GM12878 (cell line): ENCODE data around the gene FUT7. TPM values are rescaled to one million over a fixed set of nuclear protein-coding genes. Genes with fewer than 3 reads are reported as not detected.

ENCODE experiments used
- ATAC-seq: fragments of 200-7000 bp; cut with Tn5 transposase; 3 replicates; pipeline ENCODE4 v1.9.1; 2020; ENCODE audit warnings: mild to moderate bottlenecking, moderate library complexity
- BruUV-seq: library from RNA; stranded (reverse); fragments of 400-500 nt; replicated peaks from 2 replicates; lab custom pipeline; 2021; lab: Mats Ljungman, UMichigan
- CTCF ChIA-PET: fragments of 300-600 bp; sonication (Branson Sonifier 250); formaldehyde crosslinking; extraction: SDS; loops from one replicate; lab custom pipeline; 2021; ENCODE audit warnings: inconsistent platforms; lab: Yijun Ruan, JAX
- POLR2A ChIA-PET: fragments of 350-600 bp; formaldehyde crosslinking; extraction: SDS; loops from one replicate; lab custom pipeline; 2021; ENCODE audit warnings: inconsistent platforms; lab: Charles Lee
- RAD21 ChIA-PET: fragments of 300-600 bp; sonication (Branson Sonifier 250); formaldehyde crosslinking; loops from one replicate; lab custom pipeline; 2023; ENCODE audit warnings: antibody characterized with exemption; ENCODE audit not compliant: unreplicated experiment; lab: Charles Lee
- SMC1A ChIA-PET: fragments of 300-600 bp; sonication (Branson Sonifier 250); formaldehyde crosslinking; loops from one replicate; lab custom pipeline; 2023; ENCODE audit not compliant: unreplicated experiment, uncharacterized antibody; lab: Charles Lee
- DNase-seq: peaks from one replicate; pipeline ENCODE4 v3.0.0-alpha.2; 2011; ENCODE audit warnings: low read depth, low spot score
- FAIRE-seq: peaks from 3 replicates; lab custom pipeline; 2011; peaks lifted over from hg19 to GRCh38; lab: Jason Lieb, UNC
- H2AFZ ChIP-seq: 2 replicates; pipeline ENCODE4 v1.6.0; 2011; ENCODE audit warnings: low read depth, low read length, control low read depth; ENCODE audit not compliant: control insufficient read depth
- H3K27ac ChIP-seq: 2 replicates; pipeline ENCODE4 v1.5.1; 2011; ENCODE audit warnings: control low read depth; ENCODE audit not compliant: control insufficient read depth, insufficient read depth
- H3K27me3 ChIP-seq, 2 experiments: replicated peaks in 1 of 2; 2 replicates each; pipeline versions ENCODE4 v1.6.0 to v1.6.1; 2011; ENCODE audit warnings: low read length in 1 of 2; ENCODE audit not compliant: control insufficient read depth in 2 of 2, insufficient read depth in 2 of 2
- H3K36me3 ChIP-seq, 2 experiments: 2 replicates each; pipeline ENCODE4 v1.5.1; 2011; ENCODE audit warnings: low read length in 1 of 2; ENCODE audit not compliant: control insufficient read depth in 2 of 2, insufficient read depth in 2 of 2
- H3K4me1 ChIP-seq: 2 replicates; pipeline ENCODE4 v1.6.1; 2011; ENCODE audit warnings: mild to moderate bottlenecking, low read length, moderate library complexity, mixed read lengths; ENCODE audit not compliant: control insufficient read depth, insufficient read depth
- H3K4me2 ChIP-seq: 2 replicates; pipeline ENCODE4 v1.6.0; 2011; ENCODE audit warnings: control low read depth; ENCODE audit not compliant: control insufficient read depth, insufficient read depth
- H3K4me3 ChIP-seq: fragments of 200-600 bp; sonication (generic); 2 replicates; pipeline ENCODE4 v1.5.1; 2016
- H3K79me2 ChIP-seq: 2 replicates; pipeline ENCODE4 v1.6.0; 2011; ENCODE audit warnings: low read length; ENCODE audit not compliant: control insufficient read depth, insufficient read depth
- H3K9ac ChIP-seq: 2 replicates; pipeline ENCODE4 v1.8.0; 2011; ENCODE audit warnings: low read length, control low read depth, mixed read lengths; ENCODE audit not compliant: control insufficient read depth, insufficient read depth
- H3K9me3 ChIP-seq: replicated peaks from 3 replicates; pipeline ENCODE4 v1.5.1; 2011; ENCODE audit warnings: mild to moderate bottlenecking, low read length; ENCODE audit not compliant: control insufficient read depth, insufficient read depth
- H4K20me1 ChIP-seq: 2 replicates; pipeline ENCODE4 v1.6.0; 2011; ENCODE audit not compliant: control insufficient read depth, insufficient read depth
- BMI1 ChIP-seq: fragments of 450-650 bp; IDR thresholded peaks from 2 replicates; pipeline ENCODE4 v1.6.1; 2016; ENCODE audit warnings: mild to moderate bottlenecking, moderate library complexity, borderline replicate concordance
- CBFB ChIP-seq: IDR thresholded peaks from 2 replicates; pipeline ENCODE4 v1.6.1; 2016; ENCODE audit warnings: antibody characterized with exemption, low read depth
- CHD1 ChIP-seq: IDR thresholded peaks from 2 replicates; pipeline ENCODE4 v1.6.1; 2012; ENCODE audit warnings: low read depth, low read length, improper control_type of control experiment
- HCFC1 ChIP-seq: fragments of 150-350 bp; IDR thresholded peaks from 2 replicates; pipeline ENCODE4 v1.6.1; 2014; ENCODE audit warnings: low read length
- IKZF2 ChIP-seq, 2 experiments: fragments of 450-650 bp; IDR thresholded peaks; 2 replicates each; pipeline ENCODE4 v1.6.1; 2017; ENCODE audit warnings: mild to moderate bottlenecking in 2 of 2, moderate library complexity in 2 of 2
- MEF2A ChIP-seq: IDR thresholded peaks from 2 replicates; pipeline ENCODE4 v1.6.1; 2011; ENCODE audit warnings: low read depth, mild to moderate bottlenecking, low read length, moderate library complexity; ENCODE audit not compliant: insufficient read depth
- NR2C2 ChIP-seq: IDR thresholded peaks from 2 replicates; pipeline ENCODE4 v1.6.1; 2011; ENCODE audit warnings: borderline replicate concordance, low read depth; ENCODE audit not compliant: control insufficient read depth, insufficient read length
- TBL1XR1 ChIP-seq: IDR thresholded peaks from 2 replicates; pipeline ENCODE4 v1.6.1; 2012; ENCODE audit warnings: low read depth, low read length, improper control_type of control experiment
- WRNIP1 ChIP-seq: IDR thresholded peaks from 2 replicates; pipeline ENCODE4 v1.6.1; 2011; ENCODE audit warnings: low read depth, low read length, improper control_type of control experiment, borderline replicate concordance
- ZBED1 ChIP-seq: IDR thresholded peaks from 2 replicates; pipeline ENCODE4 v1.6.1; 2016; ENCODE audit warnings: borderline replicate concordance
- WGBS: methylation state at CpG from one replicate; pipeline ENCODE4 v1.1.6; 2016; ENCODE audit warnings: low lambda C conversion rate; ENCODE audit not compliant: insufficient replicate concordance, insufficient coverage; ENCODE audit errors: missing lambda C conversion rate; 5-methylcytosine and 5-hydroxymethylcytosine counted together
- in situ Hi-C: fragments of 300-500 bp; cut with MboI; formaldehyde crosslinking; loops from 9 replicates; pipeline ENCODE4 v1.14.3; 2018; ENCODE audit warnings: mixed read lengths
- intact Hi-C: fragments of 100-400 bp; cut with micrococcal nuclease; formaldehyde crosslinking; loops from one replicate; pipeline ENCODE4 v1.14.2; 2022; ENCODE audit not compliant: unreplicated experiment
- polyA plus RNA-seq, 11 experiments: library from polyadenylated mRNA; depleted of rRNA in 4 of 11; unstranded in 6 of 11; stranded (reverse) in 5 of 11; fragments of >200 nt; fragmentation: Nextera tagmentation in 4 of 11; fragmentation: Illumina TruSeq in 1 of 11; extraction: Ambion mirVana in 4 of 11; extraction: Trizol in 1 of 11; gene quantifications; 1 replicate in 1 of 11; 2 replicates in 10 of 11; pipeline versions ENCODE4 v1.2.1 to v1.2.3, GENCODE V29; 2011 to 2016; ENCODE audit warnings: inconsistent platforms in 2 of 11, missing spikeins in 2 of 11, low read depth in 1 of 11
- total RNA-seq, 4 experiments: library from RNA; depleted of rRNA in 3 of 4; stranded (reverse); fragments of >200 nt in 3 of 4; fragmentation: Illumina TruSeq in 1 of 4; extraction: Trizol in 1 of 4; gene quantifications; 2 replicates each; pipeline versions ENCODE4 v1.2.1 to v1.2.3, GENCODE V29; 2013 to 2021
- TF ChIP-seq, protein P1 (sequence below): fragments of 450-650 bp; formaldehyde crosslinking; IDR thresholded peaks from 2 replicates; pipeline ENCODE4 v1.5.0; 2022; ENCODE audit warnings: mild to moderate bottlenecking, missing genetic modification characterization

FUT7 gene
- total and polyA plus RNA-seq, 10 of the 15 experiments (the other 5 are each of a cell fraction or from before 2014, with no cell fraction given), result 0.04 to 0.62 (median 0.20) TPM; not detected in 2

DNA sequence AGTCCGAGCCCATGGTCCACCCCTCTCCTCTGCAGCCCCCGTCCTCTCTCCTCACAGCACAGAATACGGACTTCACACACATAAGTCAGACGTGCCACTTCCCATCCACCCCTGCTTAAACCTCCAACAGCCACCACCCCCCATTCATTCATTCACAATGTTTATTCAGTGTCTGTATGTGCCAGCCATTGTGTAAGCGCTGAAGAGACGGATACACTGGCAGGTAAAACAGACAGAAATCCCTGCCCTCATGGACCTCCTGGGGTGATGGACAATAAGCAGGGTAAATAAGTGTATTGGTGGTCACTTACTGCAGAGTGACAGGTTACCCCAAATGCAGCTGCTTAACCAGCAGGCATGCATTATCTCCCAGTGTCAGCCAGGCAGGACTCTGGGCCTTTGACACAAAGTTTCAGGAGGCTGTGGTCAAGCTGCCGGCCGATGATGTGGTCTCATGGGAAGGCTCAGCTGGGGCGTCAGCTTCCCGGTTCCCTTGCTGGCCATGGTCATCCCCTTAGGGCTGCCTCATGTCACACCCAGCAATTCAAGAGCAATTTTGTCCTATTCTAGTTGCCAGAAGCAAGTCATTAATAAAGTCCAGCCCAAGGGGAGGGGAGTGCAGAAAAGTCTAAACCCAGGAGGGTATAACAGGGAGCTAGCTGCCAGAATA, 41.5 kb downstream of the FUT7 start:
- no TSS peak for BruUV-seq

DNA sequence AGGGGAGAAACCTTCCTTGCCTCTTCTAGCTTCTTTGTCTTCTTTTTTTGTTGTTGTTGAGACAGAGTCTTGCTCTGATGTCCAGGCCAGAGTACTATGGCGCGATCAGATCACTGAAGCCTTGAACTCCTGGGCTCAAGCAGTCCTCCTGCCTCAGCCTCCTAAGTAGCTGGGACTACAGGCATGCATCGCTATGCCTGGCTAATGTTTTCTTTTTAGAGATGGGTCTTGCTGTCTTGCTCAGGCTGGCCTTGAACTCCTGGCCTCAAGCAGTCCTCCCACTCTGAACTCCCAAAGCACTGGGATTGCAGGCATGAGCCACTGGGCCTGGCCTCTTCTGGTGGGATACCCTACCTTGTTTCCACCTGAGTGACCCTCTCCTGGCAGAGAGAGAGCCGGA, 43.0 kb downstream of the FUT7 start:
- peaks cover 1% of the 10 kb centered on the region; the same call in 1 of the 2 replicates for H4K20me1 ChIP-seq
- no peak overlapping the region for H3K4me2 ChIP-seq
- in situ Hi-C loops (no loop called here), intact Hi-C loops (no loop called here)
- peaks cover 8% of the 10 kb centered on the region for H3K4me1 ChIP-seq
- POLR2A ChIA-PET, result no interaction called here
- H3K79me2 ChIP-seq, result no peaks in the 10 kb centered on the region; the same call in 1 of the 2 replicates
- WGBS, result 61% methylated on average over 4 of the region's 4 CpGs
- DNase-seq, result no peak
- ATAC-seq, result no peak
- no peak overlapping the region for H3K9ac ChIP-seq
- BruUV-seq, result no TSS peak
- H3K36me3 ChIP-seq, result no peaks in the 10 kb centered on the region
- peaks cover 3 to 5% of the 10 kb centered on the region in 2 experiments for H3K27me3 ChIP-seq
- H3K27ac ChIP-seq, result no peak overlapping the region
- SMC1A ChIA-PET, result no interaction called here
- RAD21 ChIA-PET, result no interaction called here
- no peaks in the 10 kb centered on the region; the same call in 2 of the 3 replicates for H3K9me3 ChIP-seq
- no peak for FAIRE-seq
- CTCF ChIA-PET, result interaction anchor here (0.6 kb wide), 1 partner anchor 81 kb away, joined by 4 read pairs; no protein-coding TSS in a partner anchor
- no peak overlapping the region for H2AFZ ChIP-seq
- no peak overlapping the region for H3K4me3 ChIP-seq
- TF ChIP-seq ZBED1, result no peak
- no peak for TF ChIP-seq HCFC1
- no peak for TF ChIP-seq BMI1
- no peak for TF ChIP-seq IKZF2 (IDR thresholded peaks at IDR 0.05)
- TF ChIP-seq NR2C2, result no peak
- TF ChIP-seq TBL1XR1, result no peak
- no peak for TF ChIP-seq CBFB
- TF ChIP-seq, protein P1, sequence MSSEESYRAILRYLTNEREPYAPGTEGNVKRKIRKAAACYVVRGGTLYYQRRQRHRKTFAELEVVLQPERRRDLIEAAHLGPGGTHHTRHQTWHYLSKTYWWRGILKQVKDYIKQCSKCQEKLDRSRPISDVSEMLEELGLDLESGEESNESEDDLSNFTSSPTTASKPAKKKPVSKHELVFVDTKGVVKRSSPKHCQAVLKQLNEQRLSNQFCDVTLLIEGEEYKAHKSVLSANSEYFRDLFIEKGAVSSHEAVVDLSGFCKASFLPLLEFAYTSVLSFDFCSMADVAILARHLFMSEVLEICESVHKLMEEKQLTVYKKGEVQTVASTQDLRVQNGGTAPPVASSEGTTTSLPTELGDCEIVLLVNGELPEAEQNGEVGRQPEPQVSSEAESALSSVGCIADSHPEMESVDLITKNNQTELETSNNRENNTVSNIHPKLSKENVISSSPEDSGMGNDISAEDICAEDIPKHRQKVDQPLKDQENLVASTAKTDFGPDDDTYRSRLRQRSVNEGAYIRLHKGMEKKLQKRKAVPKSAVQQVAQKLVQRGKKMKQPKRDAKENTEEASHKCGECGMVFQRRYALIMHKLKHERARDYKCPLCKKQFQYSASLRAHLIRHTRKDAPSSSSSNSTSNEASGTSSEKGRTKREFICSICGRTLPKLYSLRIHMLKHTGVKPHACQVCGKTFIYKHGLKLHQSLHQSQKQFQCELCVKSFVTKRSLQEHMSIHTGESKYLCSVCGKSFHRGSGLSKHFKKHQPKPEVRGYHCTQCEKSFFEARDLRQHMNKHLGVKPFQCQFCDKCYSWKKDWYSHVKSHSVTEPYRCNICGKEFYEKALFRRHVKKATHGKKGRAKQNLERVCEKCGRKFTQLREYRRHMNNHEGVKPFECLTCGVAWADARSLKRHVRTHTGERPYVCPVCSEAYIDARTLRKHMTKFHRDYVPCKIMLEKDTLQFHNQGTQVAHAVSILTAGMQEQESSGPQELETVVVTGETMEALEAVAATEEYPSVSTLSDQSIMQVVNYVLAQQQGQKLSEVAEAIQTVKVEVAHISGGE (CRISPR knock-in tag), result no peak
- no peak for TF ChIP-seq CHD1

More for the DNA sequence above, 41.5 kb downstream of the FUT7 start:
- TF ChIP-seq WRNIP1, result no peak
- no peak for TF ChIP-seq MEF2A
- no peak for TF ChIP-seq CBFB
- CTCF ChIA-PET, result interaction anchor here (3.3 kb wide), 1 partner anchor 39 kb away, joined by 17 read pairs; no protein-coding TSS in a partner anchor
- peaks cover 0 to 5% of the 10 kb centered on the region in 2 experiments for H3K27me3 ChIP-seq
- H3K79me2 ChIP-seq, result no peaks in the 10 kb centered on the region; the same call in 1 of the 2 replicates
- no peak overlapping the region for H3K4me2 ChIP-seq
- WGBS, result 43% methylated on average over 10 of the region's 10 CpGs
- POLR2A ChIA-PET, result no interaction called here
- peaks cover 8% of the 10 kb centered on the region for H3K4me1 ChIP-seq
- SMC1A ChIA-PET, result no interaction called here
- no peaks in the 10 kb centered on the region for H3K36me3 ChIP-seq
- no peak for ATAC-seq
- RAD21 ChIA-PET, result no interaction called here
- no peaks in the 10 kb centered on the region; the same call in 2 of the 3 replicates for H3K9me3 ChIP-seq
- no peak overlapping the region for H3K9ac ChIP-seq
- in situ Hi-C loops (no loop called here), intact Hi-C loops (no loop called here)
- no peak overlapping the region for H3K4me3 ChIP-seq
- DNase-seq, result no peak
- no peak for FAIRE-seq
- no peaks in the 10 kb centered on the region for H4K20me1 ChIP-seq
- H3K27ac ChIP-seq, result no peak overlapping the region
- no peak overlapping the region for H2AFZ ChIP-seq
